ENCODE measurements around the gene FHL2.

FHL2 gene

GRCh38 chr2:105400138-105400540 lies 1.3 kb upstream of the FHL2 start:
- no peaks in the 10 kb centered on the region for H3K27me3 ChIP-seq (ENCODE audit: insufficient read depth, poor library complexity, severe bottlenecking)
- H3K9me3 ChIP-seq (ENCODE audit: severe bottlenecking), result no peaks in the 10 kb centered on the region
- H3K27ac ChIP-seq (ENCODE audit: poor library complexity, severe bottlenecking), result peak overlapping the region; percentile 10
- no peak for TF ChIP-seq CTCF (IDR thresholded peaks at IDR 0.05; ENCODE audit: poor library complexity, severe bottlenecking)
- peaks cover 34% of the 10 kb centered on the region for H3K4me1 ChIP-seq (ENCODE audit: insufficient read depth, poor library complexity, severe bottlenecking)
- no peak overlapping the region for H3K4me3 ChIP-seq (ENCODE audit: severe bottlenecking)
- peaks cover 21% of the 10 kb centered on the region for H3K36me3 ChIP-seq (ENCODE audit: low read depth)
- DNase-seq (ENCODE audit: low spot score), result no peak
- no peak for ATAC-seq (ENCODE audit: low read depth)

- H3K4me1 ChIP-seq (ENCODE audit: insufficient read depth, poor library complexity, severe bottlenecking), result peaks cover 33% of the 10 kb centered on the region
- no peaks in the 10 kb centered on the region for H3K27me3 ChIP-seq (ENCODE audit: insufficient read depth, poor library complexity, severe bottlenecking)
- H3K9me3 ChIP-seq (ENCODE audit: severe bottlenecking), result no peaks in the 10 kb centered on the region
- DNase-seq (ENCODE audit: low spot score) (no peak), ATAC-seq (ENCODE audit: low read depth) (no peak)
- peaks cover 29% of the 10 kb centered on the region for H3K36me3 ChIP-seq (ENCODE audit: low read depth)
- peak; percentile 33 for TF ChIP-seq CTCF (IDR thresholded peaks at IDR 0.05; ENCODE audit: poor library complexity, severe bottlenecking)
- peak overlapping the region; percentile 97 for H3K27ac ChIP-seq (ENCODE audit: poor library complexity, severe bottlenecking)
- H3K4me3 ChIP-seq (ENCODE audit: severe bottlenecking), result peak overlapping the region; percentile 88
Observed at GRCh38 chr2:105399207-105399861, 483 bp upstream of the FHL2 start.

DNA sequence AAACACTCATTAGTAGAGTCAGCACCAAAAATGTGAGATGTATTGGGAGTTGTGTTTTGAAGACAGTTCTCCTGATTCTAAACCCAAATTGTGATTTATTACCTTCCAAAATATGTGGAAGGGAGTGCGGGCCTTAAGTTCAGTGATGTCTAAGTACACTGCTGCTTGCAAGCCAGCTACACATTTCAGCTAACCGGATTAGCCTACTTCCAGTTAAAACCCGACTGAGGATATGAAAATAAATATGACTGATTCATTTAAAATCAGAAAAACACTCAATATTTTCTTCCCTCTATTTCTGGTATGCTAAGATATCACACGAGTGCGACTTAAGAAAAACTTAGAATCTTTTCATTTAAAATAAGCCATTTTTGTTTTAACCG lies 907 bp downstream of the FHL2 start:
- H3K36me3 ChIP-seq (ENCODE audit: low read depth), result peaks cover 43% of the 10 kb centered on the region
- no peaks in the 10 kb centered on the region for H3K9me3 ChIP-seq (ENCODE audit: severe bottlenecking)
- H3K4me3 ChIP-seq (ENCODE audit: severe bottlenecking), result peak overlapping the region; percentile 88
- peak overlapping the region; percentile 97 for H3K27ac ChIP-seq (ENCODE audit: poor library complexity, severe bottlenecking)
- no peak for ATAC-seq (ENCODE audit: low read depth)
- H3K27me3 ChIP-seq (ENCODE audit: insufficient read depth, poor library complexity, severe bottlenecking), result no peaks in the 10 kb centered on the region
- peaks cover 27% of the 10 kb centered on the region for H3K4me1 ChIP-seq (ENCODE audit: insufficient read depth, poor library complexity, severe bottlenecking)
- no peak for TF ChIP-seq CTCF (IDR thresholded peaks at IDR 0.05; ENCODE audit: poor library complexity, severe bottlenecking)
- no peak for DNase-seq (ENCODE audit: low spot score)

DNA sequence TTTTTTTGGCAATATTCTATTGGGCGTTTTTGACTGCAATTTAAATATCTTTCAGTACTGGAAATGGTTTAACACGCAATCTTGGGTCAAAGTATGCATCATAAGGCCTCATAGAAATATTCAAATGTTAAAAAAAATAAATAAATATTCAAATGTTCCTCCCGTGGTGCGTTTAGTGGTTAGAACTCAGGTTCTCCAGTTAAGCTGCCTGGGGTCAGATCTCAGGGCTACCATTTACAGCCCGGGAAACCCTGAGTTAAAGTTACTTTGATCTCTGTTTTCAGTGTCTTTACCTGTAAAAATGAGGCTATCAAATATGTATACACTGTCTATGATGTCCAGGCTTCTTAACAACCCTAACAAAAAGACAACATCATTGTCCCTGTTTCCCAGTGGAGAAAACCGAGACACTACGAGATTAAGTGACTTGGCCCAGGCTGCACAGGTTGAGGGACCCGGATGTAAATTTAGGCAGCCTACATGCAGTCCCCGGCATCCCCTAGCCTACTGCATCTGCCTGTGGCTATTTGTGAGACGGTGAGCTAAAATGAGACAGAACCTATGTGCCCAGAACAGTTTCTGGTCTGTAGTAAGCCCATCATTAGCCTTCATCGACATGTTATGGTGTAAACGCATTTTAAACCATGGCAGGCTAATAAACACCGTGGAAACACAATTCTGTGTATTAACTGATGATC lies 1.7 kb downstream of the FHL2 start:
- no peak for TF ChIP-seq CTCF (IDR thresholded peaks at IDR 0.05; ENCODE audit: poor library complexity, severe bottlenecking)
- peak; percentile 15 for ATAC-seq (ENCODE audit: low read depth)
- H3K27me3 ChIP-seq (ENCODE audit: insufficient read depth, poor library complexity, severe bottlenecking), result no peaks in the 10 kb centered on the region
- no peak for DNase-seq (ENCODE audit: low spot score)
- no peaks in the 10 kb centered on the region for H3K9me3 ChIP-seq (ENCODE audit: severe bottlenecking)
- peak overlapping the region; percentile 97 for H3K27ac ChIP-seq (ENCODE audit: poor library complexity, severe bottlenecking)
- peak overlapping the region; percentile 88 for H3K4me3 ChIP-seq (ENCODE audit: severe bottlenecking)
- peaks cover 43% of the 10 kb centered on the region for H3K36me3 ChIP-seq (ENCODE audit: low read depth)
- H3K4me1 ChIP-seq (ENCODE audit: insufficient read depth, poor library complexity, severe bottlenecking), result peaks cover 27% of the 10 kb centered on the region
